ENCODE results near the gene ACTMAP. TPM values are rescaled to one million over a fixed set of nuclear protein-coding genes. Genes with fewer than 3 reads are reported as not detected.
"Not testable (repeated sequence)": the region's sequence is repeated elsewhere in the genome, so short reads cannot be mapped to it uniquely, and the experiment has no call there.

ACTMAP gene
- polyA plus RNA-seq, 3 donors, result 4.3 to 13.0 (median 8.5) TPM

DNA sequence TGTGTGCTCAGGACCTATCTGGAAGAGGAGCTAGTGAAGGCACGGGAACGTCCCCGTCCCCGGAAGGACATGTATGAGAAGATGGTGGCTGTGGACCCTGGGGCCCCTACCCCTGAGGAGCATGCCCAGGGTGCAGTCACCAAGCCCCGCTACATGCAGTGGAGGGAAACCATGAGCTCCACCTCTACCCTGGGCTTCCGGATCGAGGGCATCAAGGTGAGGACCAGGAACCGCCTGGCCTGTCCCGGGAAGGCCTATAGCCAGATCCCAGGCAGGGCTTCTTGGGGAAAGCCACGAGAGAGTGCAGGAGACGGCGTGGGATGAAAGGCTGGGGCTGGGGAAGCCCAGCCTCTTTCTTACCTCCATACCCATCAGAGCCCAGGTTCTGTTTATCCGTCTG, 17.1 kb downstream of the ACTMAP start:
- Mint-ChIP-seq H3K27ac (no peak overlapping the region), H3K4me3 (no peak overlapping the region), H3K9me3 (peaks cover 0 to 2% (median 0%) of the 10 kb centered on the region in 7 donors), H3K4me1 (no peaks in the 10 kb centered on the region), H3K36me3 (peaks cover 80 to 99% of the 10 kb centered on the region in 2 donors), H3K27me3 (ENCODE audit: low read depth in 3 of 3) (peaks cover 0 to 2% (median 0%) of the 10 kb centered on the region in 3 donors)
- H3K27ac ChIP-seq (ENCODE audit: low read depth in 1 of 2, low read length in 2 of 2), result no peak overlapping the region
- H4K20me1 ChIP-seq (ENCODE audit: insufficient read depth, low read length), result no peaks in the 10 kb centered on the region
- no peak overlapping the region for H2AFZ ChIP-seq (ENCODE audit: insufficient read depth, low read depth, low read length, poor library complexity, severe bottlenecking)
- H3K27me3 ChIP-seq (ENCODE audit: control insufficient read depth in 2 of 2, insufficient read depth in 2 of 2, low read length in 2 of 2), result no peaks in the 10 kb centered on the region
- no peaks in the 10 kb centered on the region for H3K4me1 ChIP-seq (ENCODE audit: control insufficient read depth in 1 of 2, insufficient read depth in 2 of 2, low read length in 2 of 2)
- no peaks in the 10 kb centered on the region for H3K79me2 ChIP-seq (ENCODE audit: insufficient read depth, low read length)
- 96% methylated on average over 5 of the region's 13 CpGs for WGBS (ENCODE audit: insufficient coverage)
- intact Hi-C loops (cut with micrococcal nuclease), result no loop called here
- H3K36me3 ChIP-seq (replicated peaks in 1 of 2; ENCODE audit: control insufficient read depth in 1 of 2, insufficient read depth in 2 of 2, low read length in 2 of 2), result peaks cover 67 to 97% of the 10 kb centered on the region in 2 donors
- no peak overlapping the region for H3K4me3 ChIP-seq (replicated peaks in 1 of 3; ENCODE audit: low read depth in 2 of 3, low read length in 3 of 3)
- TF ChIP-seq, protein P1, sequence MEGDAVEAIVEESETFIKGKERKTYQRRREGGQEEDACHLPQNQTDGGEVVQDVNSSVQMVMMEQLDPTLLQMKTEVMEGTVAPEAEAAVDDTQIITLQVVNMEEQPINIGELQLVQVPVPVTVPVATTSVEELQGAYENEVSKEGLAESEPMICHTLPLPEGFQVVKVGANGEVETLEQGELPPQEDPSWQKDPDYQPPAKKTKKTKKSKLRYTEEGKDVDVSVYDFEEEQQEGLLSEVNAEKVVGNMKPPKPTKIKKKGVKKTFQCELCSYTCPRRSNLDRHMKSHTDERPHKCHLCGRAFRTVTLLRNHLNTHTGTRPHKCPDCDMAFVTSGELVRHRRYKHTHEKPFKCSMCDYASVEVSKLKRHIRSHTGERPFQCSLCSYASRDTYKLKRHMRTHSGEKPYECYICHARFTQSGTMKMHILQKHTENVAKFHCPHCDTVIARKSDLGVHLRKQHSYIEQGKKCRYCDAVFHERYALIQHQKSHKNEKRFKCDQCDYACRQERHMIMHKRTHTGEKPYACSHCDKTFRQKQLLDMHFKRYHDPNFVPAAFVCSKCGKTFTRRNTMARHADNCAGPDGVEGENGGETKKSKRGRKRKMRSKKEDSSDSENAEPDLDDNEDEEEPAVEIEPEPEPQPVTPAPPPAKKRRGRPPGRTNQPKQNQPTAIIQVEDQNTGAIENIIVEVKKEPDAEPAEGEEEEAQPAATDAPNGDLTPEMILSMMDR (IDR thresholded peaks at IDR 0.05), result no peak
- DNase-seq, result no peak
- H3K9me3 ChIP-seq (replicated peaks in 1 of 2; ENCODE audit: control insufficient read depth in 1 of 2, insufficient read depth in 1 of 2, low read length in 2 of 2), result no peaks in the 10 kb centered on the region
- no peak overlapping the region for H3K9ac ChIP-seq (ENCODE audit: insufficient read depth, low read length, poor library complexity, severe bottlenecking)
- no peak overlapping the region for H3K4me2 ChIP-seq (replicated peaks; ENCODE audit: extremely low read depth, low read length, poor library complexity, severe bottlenecking)

DNA sequence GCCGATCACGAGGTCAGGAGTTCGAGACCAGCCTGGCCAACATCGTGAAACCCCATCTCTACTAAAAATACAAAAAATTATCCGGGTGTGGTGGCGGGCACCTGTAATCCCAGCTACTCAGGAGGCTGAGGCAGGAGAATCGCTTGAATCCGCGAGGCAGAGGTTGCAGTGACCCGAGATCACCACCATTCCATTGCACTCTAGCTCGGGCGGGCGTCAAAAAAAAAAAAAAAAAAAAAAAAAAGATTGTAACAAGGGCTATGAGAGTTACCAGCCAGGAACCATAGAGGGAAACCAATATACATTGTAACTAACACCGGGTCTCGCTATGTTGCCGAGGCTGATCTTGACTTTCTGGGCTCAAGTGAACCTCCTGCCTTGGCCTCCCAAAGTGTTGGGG, 18.0 kb downstream of the ACTMAP start:
- H2AFZ ChIP-seq (ENCODE audit: insufficient read depth, low read depth, low read length, poor library complexity, severe bottlenecking); H3K4me2 ChIP-seq (replicated peaks; ENCODE audit: extremely low read depth, low read length, poor library complexity, severe bottlenecking); H3K4me3 ChIP-seq (replicated peaks in 1 of 3; ENCODE audit: low read depth in 2 of 3, low read length in 3 of 3); H3K9me3 Mint-ChIP-seq; H3K4me3 Mint-ChIP-seq; H3K9ac ChIP-seq (ENCODE audit: insufficient read depth, low read length, poor library complexity, severe bottlenecking); H3K4me1 ChIP-seq (ENCODE audit: control insufficient read depth in 1 of 2, insufficient read depth in 2 of 2, low read length in 2 of 2); H3K79me2 ChIP-seq (ENCODE audit: insufficient read depth, low read length); DNase-seq; H3K9me3 ChIP-seq (replicated peaks in 1 of 2; ENCODE audit: control insufficient read depth in 1 of 2, insufficient read depth in 1 of 2, low read length in 2 of 2); H3K27ac Mint-ChIP-seq; H3K27me3 ChIP-seq (ENCODE audit: control insufficient read depth in 2 of 2, insufficient read depth in 2 of 2, low read length in 2 of 2); H3K4me1 Mint-ChIP-seq; H4K20me1 ChIP-seq (ENCODE audit: insufficient read depth, low read length); H3K27me3 Mint-ChIP-seq (ENCODE audit: low read depth in 3 of 3); H3K27ac ChIP-seq (ENCODE audit: low read depth in 1 of 2, low read length in 2 of 2); intact Hi-C loops (cut with micrococcal nuclease): not testable (repeated sequence)
- WGBS (ENCODE audit: insufficient coverage), result 98% methylated on average over 7 of the region's 16 CpGs
- peaks cover 82 to 99% of the 10 kb centered on the region in 2 donors for H3K36me3 Mint-ChIP-seq
- peaks cover 71 to 100% of the 10 kb centered on the region in 2 donors for H3K36me3 ChIP-seq (replicated peaks in 1 of 2; ENCODE audit: control insufficient read depth in 1 of 2, insufficient read depth in 2 of 2, low read length in 2 of 2)

DNA sequence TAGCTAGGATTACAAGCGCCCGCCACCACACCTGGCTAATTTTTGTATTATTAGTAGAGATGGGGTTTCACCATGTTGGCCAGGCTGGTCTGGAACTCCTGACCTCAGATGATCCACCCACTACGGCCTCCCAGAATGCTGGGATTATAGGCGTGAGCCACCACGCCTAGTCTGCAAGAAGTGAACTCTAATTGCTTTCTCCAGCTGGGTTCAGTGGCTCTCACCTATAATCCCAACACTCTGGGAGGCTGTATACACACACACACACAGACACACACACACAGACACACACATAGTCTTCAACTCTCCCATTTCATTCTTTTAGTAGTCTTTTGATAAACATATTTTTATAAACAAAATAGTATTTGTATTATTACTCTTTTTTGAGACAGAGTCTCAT, 20.2 kb downstream of the ACTMAP start:
- H3K4me3 Mint-ChIP-seq; H3K9me3 Mint-ChIP-seq; H2AFZ ChIP-seq (ENCODE audit: insufficient read depth, low read depth, low read length, poor library complexity, severe bottlenecking); H3K4me2 ChIP-seq (replicated peaks; ENCODE audit: extremely low read depth, low read length, poor library complexity, severe bottlenecking); DNase-seq; H3K4me1 Mint-ChIP-seq; H3K27me3 Mint-ChIP-seq (ENCODE audit: low read depth in 3 of 3); H3K4me1 ChIP-seq (ENCODE audit: control insufficient read depth in 1 of 2, insufficient read depth in 2 of 2, low read length in 2 of 2); H3K79me2 ChIP-seq (ENCODE audit: insufficient read depth, low read length); intact Hi-C loops (cut with micrococcal nuclease); H3K9me3 ChIP-seq (replicated peaks in 1 of 2; ENCODE audit: control insufficient read depth in 1 of 2, insufficient read depth in 1 of 2, low read length in 2 of 2); H4K20me1 ChIP-seq (ENCODE audit: insufficient read depth, low read length); H3K27ac Mint-ChIP-seq; H3K27me3 ChIP-seq (ENCODE audit: control insufficient read depth in 2 of 2, insufficient read depth in 2 of 2, low read length in 2 of 2); H3K4me3 ChIP-seq (replicated peaks in 1 of 3; ENCODE audit: low read depth in 2 of 3, low read length in 3 of 3); H3K27ac ChIP-seq (ENCODE audit: low read depth in 1 of 2, low read length in 2 of 2); H3K9ac ChIP-seq (ENCODE audit: insufficient read depth, low read length, poor library complexity, severe bottlenecking): not testable (repeated sequence)
- peaks cover 70 to 98% of the 10 kb centered on the region in 2 donors for H3K36me3 ChIP-seq (replicated peaks in 1 of 2; ENCODE audit: control insufficient read depth in 1 of 2, insufficient read depth in 2 of 2, low read length in 2 of 2)
- H3K36me3 Mint-ChIP-seq, result peaks cover 76 to 94% of the 10 kb centered on the region in 2 donors
- 100% methylated on average over 3 of the region's 5 CpGs for WGBS (ENCODE audit: insufficient coverage)

Data from CD14-positive monocyte (primary cell).